ENCODE measurements around the gene GPC5. TPM values are rescaled to one million over a fixed set of nuclear protein-coding genes. Genes with fewer than 3 reads are reported as not detected.

The GPC5 gene
- total and polyA plus RNA-seq, 2 of the 13 experiments (the other 11 are each of a cell fraction or from before 2014, with no cell fraction given), result 0.02 to 0.07 TPM

DNA sequence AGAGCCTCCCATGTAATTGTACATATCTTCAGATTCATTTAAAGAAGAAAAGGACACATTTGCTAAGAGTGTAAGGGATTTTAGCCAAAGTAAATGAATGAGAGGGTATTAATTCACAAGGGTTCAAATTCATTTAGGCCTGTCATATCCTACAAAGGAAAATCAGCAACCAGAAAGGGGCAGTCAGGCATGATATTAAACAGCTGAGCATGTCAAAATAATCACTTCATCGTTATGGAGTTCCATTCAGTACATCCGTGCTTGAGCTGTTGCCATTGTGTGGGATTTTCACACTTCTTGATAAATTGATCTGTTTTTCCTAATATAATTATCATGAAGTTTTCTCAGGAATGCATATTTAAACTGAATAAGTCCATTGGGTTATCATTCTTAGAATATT, 567.1 kb downstream of the GPC5 start (continued):
- TF ChIP-seq AFF4 (CRISPR knock-in tag; IDR thresholded peaks at IDR 0.05) (no peak), ZFP36 (IDR thresholded peaks at IDR 0.05; ENCODE audit: borderline replicate concordance, low read depth, low read length, partially characterized antibody) (no peak), SMAD1 (CRISPR knock-in tag; IDR thresholded peaks at IDR 0.05; ENCODE audit: borderline replicate concordance, low read depth) (no peak), ZNF639 (CRISPR knock-in tag; conservative IDR thresholded peaks at IDR 0.05) (no peak)

GRCh38 chr13:91978571-91978970, 580.1 kb downstream of the GPC5 start:
- TF ChIP-seq ZNF547 (CRISPR knock-in tag; IDR thresholded peaks at IDR 0.05) (no peak), ZNF780A (CRISPR knock-in tag; IDR thresholded peaks at IDR 0.05) (no peak), ZSCAN30 (CRISPR knock-in tag; IDR thresholded peaks at IDR 0.05) (no peak), SIN3A (IDR thresholded peaks at IDR 0.05; ENCODE audit: borderline replicate concordance, low read depth, low read length) (no peak), JUNB (CRISPR knock-in tag; IDR thresholded peaks at IDR 0.05; ENCODE audit: borderline replicate concordance) (no peak), PHF8 (CRISPR knock-in tag; IDR thresholded peaks at IDR 0.05) (no peak), ZFP36L2 (CRISPR knock-in tag; IDR thresholded peaks at IDR 0.05) (no peak), STAG1 (CRISPR knock-in tag; IDR thresholded peaks at IDR 0.05) (no peak), ZNF33A (CRISPR knock-in tag; IDR thresholded peaks at IDR 0.05; ENCODE audit: borderline replicate concordance) (no peak), MNT (IDR thresholded peaks at IDR 0.05) (no peak), HOXA9 (CRISPR knock-in tag; IDR thresholded peaks at IDR 0.05; ENCODE audit: borderline replicate concordance) (no peak), DMTF1 (CRISPR knock-in tag; IDR thresholded peaks at IDR 0.05) (no peak)
- Histone ChIP-seq H3K27me3 (ENCODE audit: control insufficient read depth in 1 of 2, insufficient read depth in 2 of 2, low read length in 2 of 2) (no peaks in the 10 kb centered on the region), H3K4me3 (replicated peaks in 1 of 3; ENCODE audit: insufficient read depth in 1 of 3, low read depth in 2 of 3, low read length in 3 of 3) (no peak overlapping the region), H3K36me3 (replicated peaks in 1 of 2; ENCODE audit: control insufficient read depth in 1 of 2, insufficient read depth in 2 of 2, low read length in 2 of 2) (no peaks in the 10 kb centered on the region), H3K4me1 (ENCODE audit: insufficient read depth, low read length) (no peaks in the 10 kb centered on the region), H4K20me1 (ENCODE audit: insufficient read depth, low read length) (no peaks in the 10 kb centered on the region), H3K79me2 (ENCODE audit: insufficient read depth, low read length) (no peaks in the 10 kb centered on the region), H3K27ac (ENCODE audit: extremely low read length, insufficient read depth, low read length) (no peak overlapping the region), H3K9me3 (ENCODE audit: low read length) (peaks cover 6% of the 10 kb centered on the region), H2AFZ (ENCODE audit: low read length) (no peak overlapping the region), H3K9ac (ENCODE audit: insufficient read depth, low read depth, low read length) (no peak overlapping the region), H3K4me2 (ENCODE audit: low read depth, low read length) (no peak overlapping the region)
- intact Hi-C loops (cut with micrococcal nuclease; ENCODE audit: unreplicated experiment), result no loop called here
- no peak for FAIRE-seq
- ATAC-seq, result no peak
- CTCF ChIA-PET (ENCODE audit: low intra/inter-chr PET ratio, low total read pairs), result no interaction called here
- POLR2A ChIA-PET, result no interaction called here
- no peak for DNase-seq (ENCODE audit: low spot score)
- no TSS peak for BruUV-seq (replicated peaks)
- in situ Hi-C loops (cut with HindIII; ENCODE audit: extremely low pct_ligation_motif_present, low pct_unique_long_range_greater_than_20kb), result no loop called here

Measured in HepG2 (cell line).